Duodenal mucosa (tissue), 2 donors: Measurements from ENCODE around the gene SLC39A7.

ENCODE experiments used
- H3K27ac ChIP-seq: one replicate; pipeline ENCODE4 v1.7.0; 2013; ENCODE audit warnings: low read depth, low read length
- H3K27me3 ChIP-seq, 2 donors: one replicate each; pipeline ENCODE4 v1.7.0; 2013; ENCODE audit warnings: low read length in 2 of 2, control low read depth in 1 of 2; ENCODE audit not compliant: insufficient read depth in 2 of 2, control insufficient read depth in 1 of 2
- H3K36me3 ChIP-seq, 2 donors: one replicate each; pipeline ENCODE4 v1.7.0; 2013; ENCODE audit warnings: low read length in 2 of 2, control low read depth in 1 of 2; ENCODE audit not compliant: insufficient read depth in 2 of 2, control insufficient read depth in 1 of 2
- H3K4me1 ChIP-seq, 2 donors: one replicate each; pipeline ENCODE4 v1.7.0; 2013; ENCODE audit warnings: low read length in 2 of 2, control low read depth in 1 of 2; ENCODE audit not compliant: insufficient read depth in 2 of 2, control insufficient read depth in 1 of 2
- H3K4me3 ChIP-seq, 2 donors: one replicate each; pipeline ENCODE4 v1.7.0; 2013; ENCODE audit warnings: low read length in 2 of 2, low read depth in 1 of 2
- H3K9ac ChIP-seq, 2 donors: one replicate each; pipeline ENCODE4 v1.7.0; 2013; ENCODE audit warnings: low read length in 2 of 2, low read depth in 1 of 2
- H3K9me3 ChIP-seq, 2 donors: one replicate each; pipeline ENCODE4 v1.7.0; 2013; ENCODE audit warnings: low read length in 2 of 2, control low read depth in 1 of 2; ENCODE audit not compliant: control insufficient read depth in 1 of 2

The SLC39A7 gene

GRCh38 chr6:33200219-33201146 lies at the start of gene SLC39A7, which contains the start of gene RXRB:
TSS of gene SLC39A7 (plus strand) at chr6:33200867. CDS start at chr6:33201246, 379 bp downstream.
TSS of gene RXRB (minus strand) at chr6:33200665. CDS start at chr6:33200476, 189 bp downstream.
- H3K9me3 ChIP-seq = no peaks in the 10 kb centered on the region
- H3K4me1 ChIP-seq = peaks cover 54 to 57% of the 10 kb centered on the region in 2 donors
- no peaks in the 10 kb centered on the region for H3K27me3 ChIP-seq
- peak within 1 kb of the TSS; percentile 93 to 98 for H3K4me3 ChIP-seq
- H3K9ac ChIP-seq = peak within 1 kb of the TSS; percentile 94 to 98
- peak within 1 kb of the TSS; percentile 98 for H3K27ac ChIP-seq
- peaks cover 34 to 37% of the 10 kb centered on the region in 2 donors for H3K36me3 ChIP-seq

GRCh38 chr6:33151050-33151449 lies 49.6 kb upstream of the SLC39A7 start:
- H3K4me3 ChIP-seq = no peak overlapping the region
- no peaks in the 10 kb centered on the region for H3K36me3 ChIP-seq
- H3K9ac ChIP-seq = no peak overlapping the region
- no peaks in the 10 kb centered on the region for H3K4me1 ChIP-seq
- H3K9me3 ChIP-seq = peaks cover 3 to 4% of the 10 kb centered on the region in 2 donors
- H3K27ac ChIP-seq = no peak overlapping the region
- H3K27me3 ChIP-seq = peaks cover 5 to 8% of the 10 kb centered on the region in 2 donors

GRCh38 chr6:33154349-33154748 lies 46.3 kb upstream of the SLC39A7 start:
- Histone ChIP-seq H3K36me3 (no peaks in the 10 kb centered on the region), H3K9me3 (peaks cover 3 to 4% of the 10 kb centered on the region in 2 donors), H3K27me3 (peaks cover 1 to 2% of the 10 kb centered on the region in 2 donors)

GRCh38 chr6:33156561-33156960 lies 44.1 kb upstream of the SLC39A7 start:
- Histone ChIP-seq H3K27ac (no peak overlapping the region), H3K4me1 (peaks cover 0 to 8% of the 10 kb centered on the region in 2 donors), H3K9ac (no peak overlapping the region), H3K4me3 (no peak overlapping the region), H3K9me3 (peaks cover 1 to 3% of the 10 kb centered on the region in 2 donors), H3K27me3 (peaks cover 0 to 2% of the 10 kb centered on the region in 2 donors), H3K36me3 (no peaks in the 10 kb centered on the region)

More at GRCh38 chr6:33154349-33154748, 46.3 kb upstream of the SLC39A7 start:
- no peaks in the 10 kb centered on the region for H3K4me1 ChIP-seq
- H3K9ac ChIP-seq = no peak overlapping the region
- no peak overlapping the region for H3K27ac ChIP-seq
- H3K4me3 ChIP-seq = no peak overlapping the region

- Histone ChIP-seq H3K27me3 (peaks cover 0 to 2% of the 10 kb centered on the region in 2 donors), H3K36me3 (no peaks in the 10 kb centered on the region), H3K4me3 (no peak overlapping the region), H3K4me1 (peaks cover 3 to 12% of the 10 kb centered on the region in 2 donors), H3K9me3 (no peaks in the 10 kb centered on the region), H3K9ac (no peak overlapping the region), H3K27ac (no peak overlapping the region)
These were observed 43.7 kb upstream of the SLC39A7 start for GRCh38 chr6:33156964-33157363.

GRCh38 chr6:33160096-33160495 lies 40.6 kb upstream of the SLC39A7 start:
- H3K36me3 ChIP-seq = no peaks in the 10 kb centered on the region
- H3K27me3 ChIP-seq = no peaks in the 10 kb centered on the region
- no peak overlapping the region for H3K27ac ChIP-seq
- H3K4me1 ChIP-seq = peaks cover 7 to 16% of the 10 kb centered on the region in 2 donors
- no peak overlapping the region for H3K9ac ChIP-seq
- H3K4me3 ChIP-seq = no peak overlapping the region
- H3K9me3 ChIP-seq = no peaks in the 10 kb centered on the region

- H3K36me3 ChIP-seq = no peaks in the 10 kb centered on the region
- H3K4me1 ChIP-seq = peaks cover 7 to 16% of the 10 kb centered on the region in 2 donors
- peak overlapping the region in 1 of 2 donors; percentile 0 for H3K4me3 ChIP-seq
- no peak overlapping the region for H3K27ac ChIP-seq
- H3K27me3 ChIP-seq = no peaks in the 10 kb centered on the region
- H3K9me3 ChIP-seq = no peaks in the 10 kb centered on the region
- no peak overlapping the region for H3K9ac ChIP-seq
These were observed 39.8 kb upstream of the SLC39A7 start for GRCh38 chr6:33160728-33161344.

GRCh38 chr6:33161354-33162331 lies 39.0 kb upstream of the SLC39A7 start:
- H3K36me3 ChIP-seq = no peaks in the 10 kb centered on the region

GRCh38 chr6:33163540-33163939 lies 37.1 kb upstream of the SLC39A7 start:
- Histone ChIP-seq H3K9me3 (no peaks in the 10 kb centered on the region), H3K9ac (no peak overlapping the region), H3K27me3 (no peaks in the 10 kb centered on the region), H3K36me3 (no peaks in the 10 kb centered on the region), H3K4me3 (no peak overlapping the region), H3K4me1 (peaks cover 7 to 16% of the 10 kb centered on the region in 2 donors), H3K27ac (no peak overlapping the region)

More at GRCh38 chr6:33161354-33162331, 39.0 kb upstream of the SLC39A7 start:
- Histone ChIP-seq H3K27me3 (no peaks in the 10 kb centered on the region), H3K4me1 (peaks cover 7 to 16% of the 10 kb centered on the region in 2 donors), H3K4me3 (peak overlapping the region; percentile 55 to 66), H3K27ac (no peak overlapping the region), H3K9ac (peak overlapping the region; percentile 3 to 34), H3K9me3 (no peaks in the 10 kb centered on the region)
